DND-41 (cell line): Measurements from ENCODE around the gene KLK12.

Source experiments
- CTCF ChIP-seq: IDR thresholded peaks from 2 replicates; pipeline ENCODE4 v1.5.1; 2012; ENCODE audit warnings: borderline replicate concordance, low read length, moderate library complexity, mild to moderate bottlenecking; ENCODE audit not compliant: poor library complexity, severe bottlenecking; ENCODE audit errors: extremely low read depth
- EZH2 ChIP-seq: IDR thresholded peaks from 3 replicates; pipeline ENCODE4 v1.6.1; 2012; ENCODE audit warnings: borderline replicate concordance, low read depth, mild to moderate bottlenecking, moderate library complexity, low read length, inconsistent platforms; ENCODE audit not compliant: severe bottlenecking

- TF ChIP-seq CTCF: no peak
- TF ChIP-seq EZH2: no peak
Measured at GRCh38 chr19:51034704-51035103, at the start of gene KLK12.
